Effector CD4-positive, alpha-beta T cell (primary cell): Measurements from ENCODE around the gene OSBPL7.

Experiments used
- DNase-seq: peaks from one replicate; pipeline ENCODE4 v3.0.0-alpha.2; 2020

OSBPL7 gene

GRCh38 chr17:47847341-47848197 lies 26.0 kb upstream of the OSBPL7 start:
- no peak for DNase-seq

GRCh38 chr17:47846716-47847340 lies 25.2 kb upstream of the OSBPL7 start:
- DNase-seq, result no peak

GRCh38 chr17:47845716-47846075 lies 24.1 kb upstream of the OSBPL7 start:
- no peak for DNase-seq

DNA sequence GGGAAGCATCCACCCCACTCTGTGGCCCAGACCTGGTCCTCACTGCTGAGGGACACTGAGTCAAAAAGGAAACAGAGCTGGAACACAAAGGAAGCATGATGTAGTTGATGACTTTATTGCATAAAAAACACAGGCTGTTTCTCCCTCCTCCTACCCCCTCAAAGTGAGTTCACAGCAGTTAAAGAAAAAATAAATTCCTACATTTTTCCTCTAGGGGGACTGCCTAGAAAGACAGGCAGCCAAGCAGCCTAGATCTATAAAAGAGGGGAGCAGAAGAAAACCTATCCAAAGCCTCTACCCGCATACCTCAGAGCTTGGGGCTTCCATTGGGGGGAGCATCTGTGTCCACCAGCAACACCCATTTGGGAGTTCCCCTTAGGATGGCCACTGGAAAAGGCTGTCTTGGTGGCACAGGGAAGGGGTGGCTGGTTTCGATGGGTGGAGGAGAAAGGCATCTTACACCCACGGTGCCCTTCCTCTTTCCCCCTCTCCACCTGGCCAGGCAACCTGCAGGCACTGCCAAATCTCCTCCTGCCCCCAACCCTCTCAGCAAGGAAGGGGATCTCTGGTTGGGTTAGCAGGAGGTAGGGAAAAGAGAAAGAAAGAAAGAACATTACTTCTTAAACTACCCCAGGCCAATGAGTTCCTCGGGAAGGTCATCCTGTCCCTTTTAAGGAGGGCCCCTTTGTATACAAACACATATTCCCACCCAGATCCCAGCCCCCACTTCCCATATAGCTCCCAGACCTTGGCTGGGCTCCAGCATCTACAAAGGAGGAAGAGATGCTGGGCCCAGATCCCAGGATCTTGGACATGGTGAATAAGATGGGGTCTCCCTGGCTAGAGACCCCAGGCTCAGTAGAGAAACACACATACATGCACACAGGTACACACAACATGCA lies 23.5 kb upstream of the OSBPL7 start:
- no peak for DNase-seq

DNA sequence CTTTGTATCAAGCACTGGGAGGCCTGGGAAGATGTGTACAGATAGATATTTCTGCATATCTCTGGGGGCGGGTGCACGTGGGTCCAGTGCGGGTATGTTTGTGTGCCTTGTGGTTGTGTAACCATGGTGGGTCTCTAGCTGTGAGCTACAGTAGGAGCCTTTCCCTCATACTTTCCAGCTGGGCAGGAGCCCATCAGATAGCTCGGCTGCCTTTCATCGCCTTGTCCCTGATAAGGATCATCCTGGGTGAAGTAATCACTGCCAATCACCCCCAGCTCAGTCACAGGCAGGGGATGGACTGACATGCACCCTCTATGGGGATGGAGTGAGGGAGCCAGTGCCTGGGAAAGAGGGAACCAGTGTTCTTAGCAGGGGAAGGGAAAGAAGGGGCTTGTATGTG lies 22.6 kb upstream of the OSBPL7 start:
- DNase-seq, result no peak

GRCh38 chr17:47843391-47843730 lies 21.8 kb upstream of the OSBPL7 start:
- no peak for DNase-seq

GRCh38 chr17:47841488-47842291 lies 20.1 kb upstream of the OSBPL7 start:
- DNase-seq, result no peak

GRCh38 chr17:47840742-47841487 lies 19.3 kb upstream of the OSBPL7 start, which contains the start of gene SCRN2:
Gene SCRN2, minus strand, starts transcription at chr17:47841273. Its CDS starts 430 bp downstream, at chr17:47840843.
- peak; percentile 77 for DNase-seq

GRCh38 chr17:47840001-47840741 lies 18.6 kb upstream of the OSBPL7 start:
- DNase-seq, result no peak

DNA sequence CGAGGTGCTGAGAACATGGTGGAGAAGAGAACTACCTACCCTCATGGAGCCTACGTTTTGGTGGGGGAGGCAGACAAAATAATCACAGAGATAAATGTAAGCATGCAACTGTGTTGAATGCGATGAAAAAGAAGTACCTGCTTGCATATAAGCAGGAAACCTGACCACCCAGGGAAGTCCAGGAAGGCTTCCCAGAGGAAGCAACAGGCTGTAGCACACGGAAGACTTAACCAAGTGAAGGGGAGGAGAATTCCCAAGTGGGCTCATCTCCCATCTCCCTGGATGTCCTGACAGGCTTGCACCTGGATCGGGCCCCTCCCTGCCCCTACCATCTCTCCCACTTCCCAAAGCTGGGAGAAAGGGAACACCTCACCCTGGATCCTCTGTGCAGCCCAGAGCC lies 17.5 kb upstream of the OSBPL7 start:
- DNase-seq, result no peak

DNA sequence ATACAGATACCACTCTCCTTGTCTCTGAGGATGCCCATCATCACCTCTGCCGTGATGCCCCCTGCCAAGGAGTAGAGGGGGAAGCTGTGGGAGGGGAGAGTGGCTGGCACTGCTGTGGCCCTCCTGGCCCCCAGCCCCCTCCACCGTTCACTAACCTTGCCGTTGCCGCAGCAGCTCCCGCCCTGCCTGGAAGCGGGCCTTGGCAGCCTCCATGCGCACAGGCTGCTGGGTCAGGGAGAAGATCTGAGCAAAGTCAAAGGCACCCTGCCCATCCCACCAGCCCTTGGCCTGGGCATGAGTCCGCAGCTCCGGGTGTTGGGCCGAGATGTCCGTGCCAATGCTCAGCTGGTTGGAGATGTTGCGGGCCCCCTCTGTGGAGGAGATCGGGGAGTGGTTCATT lies 17.0 kb upstream of the OSBPL7 start:
- no peak for DNase-seq

GRCh38 chr17:47837401-47838039 lies 15.9 kb upstream of the OSBPL7 start:
- no peak for DNase-seq

DNA sequence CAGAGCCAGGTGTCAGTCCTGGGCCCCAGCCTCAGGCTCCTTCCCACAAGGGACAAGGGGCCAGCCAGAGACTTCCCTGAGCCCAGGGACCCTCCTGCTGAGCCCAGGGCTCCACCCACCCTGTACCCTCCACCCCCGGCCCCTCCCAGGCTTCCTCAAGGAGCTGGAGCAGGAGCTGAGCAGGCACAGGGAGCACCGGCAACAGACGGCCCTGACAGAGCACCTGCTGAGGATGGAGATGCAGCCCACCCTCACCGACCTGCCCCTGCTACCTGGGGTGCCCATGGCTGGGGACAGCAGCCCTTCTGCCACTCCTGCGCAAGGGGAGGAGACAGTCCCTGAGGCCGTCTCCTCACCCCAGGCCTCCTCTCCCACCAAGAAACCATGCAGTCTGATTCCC lies 15.0 kb upstream of the OSBPL7 start:
- no peak for DNase-seq

DNA sequence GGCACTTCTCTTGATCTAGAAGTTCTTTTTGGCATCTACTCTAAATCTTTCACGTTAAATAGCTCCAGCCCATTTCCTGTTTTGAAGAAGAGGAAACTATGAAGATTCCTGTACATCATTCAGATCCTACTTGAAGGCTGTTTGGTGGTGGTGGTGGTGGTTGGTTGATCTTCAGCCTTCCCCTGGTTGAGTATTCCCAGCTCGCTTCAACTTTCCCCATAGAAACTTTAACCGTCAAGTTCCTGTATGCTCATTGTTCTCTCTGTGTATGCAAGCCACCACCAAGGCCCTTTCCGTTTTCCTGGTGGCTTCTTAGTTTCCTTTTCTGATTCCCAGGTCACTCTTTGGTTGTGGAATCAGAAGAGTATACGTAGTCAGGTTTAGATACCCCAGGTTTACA lies 13.2 kb upstream of the OSBPL7 start:
- DNase-seq, result no peak

DNA sequence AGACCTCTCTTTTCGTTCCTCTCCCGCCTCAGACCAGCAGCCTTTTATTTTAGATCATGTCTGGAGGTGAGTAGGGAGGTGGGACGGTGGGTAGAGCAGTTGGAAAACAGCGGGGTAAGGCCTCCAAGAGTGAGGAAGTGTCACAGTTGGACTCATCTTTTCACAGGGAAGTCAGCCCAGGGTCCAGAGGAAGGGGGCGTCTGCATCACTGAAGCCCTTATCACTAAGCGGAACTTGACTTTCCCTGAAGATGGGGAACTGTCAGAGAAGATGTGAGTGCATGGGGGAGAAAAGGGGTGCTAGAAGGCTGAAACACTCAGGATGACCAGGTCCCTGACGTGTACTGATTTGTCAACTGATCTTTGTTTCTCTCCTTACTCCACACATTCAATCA lies 10.3 kb upstream of the OSBPL7 start:
- DNase-seq, result no peak

DNA sequence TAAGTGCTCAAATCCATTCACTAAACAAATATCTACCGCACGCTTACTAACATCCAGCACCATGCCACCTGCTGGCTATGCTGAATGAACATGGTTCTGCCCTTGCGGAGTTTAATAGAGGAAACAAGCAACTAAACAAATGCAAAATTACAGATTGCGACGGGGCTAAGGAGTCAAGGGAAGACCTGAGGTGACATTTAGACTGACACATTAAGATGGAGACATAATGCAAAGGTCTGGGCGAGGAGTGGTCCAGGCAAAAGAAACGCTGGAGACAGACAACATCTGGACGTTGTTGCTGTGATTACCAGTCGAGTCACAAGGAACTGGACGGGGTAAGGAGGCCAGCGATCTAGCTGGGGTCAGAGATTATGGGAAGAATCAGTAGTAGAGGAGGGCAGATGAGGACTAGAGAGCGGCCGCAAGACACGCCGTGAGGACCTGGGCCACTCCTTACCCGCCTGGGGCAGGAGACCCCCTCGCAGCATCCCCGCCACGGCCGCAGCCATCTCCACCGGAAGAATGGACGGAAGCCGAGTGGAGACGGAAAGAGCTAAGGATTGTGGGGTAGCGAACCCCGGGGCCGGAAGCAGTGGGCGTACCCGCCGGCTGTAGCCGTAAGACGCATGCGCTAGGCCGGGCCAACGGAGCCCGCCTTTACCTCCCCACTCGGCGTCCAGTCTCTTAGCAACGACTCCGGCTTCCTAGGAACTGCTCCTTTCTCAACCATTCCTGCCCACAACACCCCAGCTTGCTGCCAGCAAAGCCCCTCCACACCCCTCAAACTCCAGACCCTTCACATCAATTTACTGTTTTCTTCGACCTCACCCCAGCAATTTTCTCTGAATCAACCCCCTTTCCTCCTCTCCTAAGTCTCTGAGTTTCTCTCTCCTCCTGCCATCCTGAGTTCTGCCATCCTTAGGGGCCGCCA lies 9.7 kb upstream of the OSBPL7 start, which contains the start of the genes LRRC46 and MRPL10:
TSS of gene LRRC46 (plus strand) at position 668 of the 931 bp plus-strand sequence. CDS start 320 bp downstream, outside the sequence.
TSS of gene MRPL10 (minus strand) at position 539 of the 931 bp plus-strand sequence. CDS start at position 509, 30 bp downstream.
- peak; percentile 86 for DNase-seq

- DNase-seq, result no peak
Observed at GRCh38 chr17:47830396-47831002, 8.9 kb upstream of the OSBPL7 start.

GRCh38 chr17:47829870-47830269 lies 8.3 kb upstream of the OSBPL7 start:
- peak; percentile 24 for DNase-seq

GRCh38 chr17:47823519-47823918 lies 1.9 kb upstream of the OSBPL7 start:
- DNase-seq, result no peak
